Measurements from ENCODE around the gene DNAJC17.

The DNAJC17 gene

DNA sequence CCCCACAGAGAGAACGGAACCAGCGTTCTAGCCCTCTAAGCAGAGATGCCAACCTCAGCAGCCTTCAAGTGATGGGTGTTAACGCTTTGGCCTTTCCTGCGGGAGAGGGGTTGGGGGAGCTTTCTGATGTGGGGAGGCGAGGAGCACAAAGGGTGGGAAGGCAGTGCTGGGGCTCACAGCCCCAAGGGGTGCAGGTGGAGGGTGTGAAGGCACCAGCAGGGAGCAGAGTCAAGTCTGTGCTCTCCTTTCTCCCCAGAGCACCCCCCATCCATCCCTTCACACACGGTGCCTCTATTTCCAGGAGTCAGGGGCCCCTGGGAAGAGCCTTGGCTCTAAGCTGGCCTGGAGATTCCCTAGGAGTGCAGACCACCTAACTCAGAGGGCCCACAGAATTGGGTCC lies 33.4 kb downstream of the DNAJC17 start:
- TF ChIP-seq, protein P1, sequence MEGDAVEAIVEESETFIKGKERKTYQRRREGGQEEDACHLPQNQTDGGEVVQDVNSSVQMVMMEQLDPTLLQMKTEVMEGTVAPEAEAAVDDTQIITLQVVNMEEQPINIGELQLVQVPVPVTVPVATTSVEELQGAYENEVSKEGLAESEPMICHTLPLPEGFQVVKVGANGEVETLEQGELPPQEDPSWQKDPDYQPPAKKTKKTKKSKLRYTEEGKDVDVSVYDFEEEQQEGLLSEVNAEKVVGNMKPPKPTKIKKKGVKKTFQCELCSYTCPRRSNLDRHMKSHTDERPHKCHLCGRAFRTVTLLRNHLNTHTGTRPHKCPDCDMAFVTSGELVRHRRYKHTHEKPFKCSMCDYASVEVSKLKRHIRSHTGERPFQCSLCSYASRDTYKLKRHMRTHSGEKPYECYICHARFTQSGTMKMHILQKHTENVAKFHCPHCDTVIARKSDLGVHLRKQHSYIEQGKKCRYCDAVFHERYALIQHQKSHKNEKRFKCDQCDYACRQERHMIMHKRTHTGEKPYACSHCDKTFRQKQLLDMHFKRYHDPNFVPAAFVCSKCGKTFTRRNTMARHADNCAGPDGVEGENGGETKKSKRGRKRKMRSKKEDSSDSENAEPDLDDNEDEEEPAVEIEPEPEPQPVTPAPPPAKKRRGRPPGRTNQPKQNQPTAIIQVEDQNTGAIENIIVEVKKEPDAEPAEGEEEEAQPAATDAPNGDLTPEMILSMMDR (IDR thresholded peaks at IDR 0.05; ENCODE audit: insufficient read depth, low read depth, low read length, missing control alignments) = no peak
- DNase-seq (ENCODE audit: low read depth) = no peak
- no peak overlapping the region for H3K4me3 ChIP-seq (ENCODE audit: low read length)

DNA sequence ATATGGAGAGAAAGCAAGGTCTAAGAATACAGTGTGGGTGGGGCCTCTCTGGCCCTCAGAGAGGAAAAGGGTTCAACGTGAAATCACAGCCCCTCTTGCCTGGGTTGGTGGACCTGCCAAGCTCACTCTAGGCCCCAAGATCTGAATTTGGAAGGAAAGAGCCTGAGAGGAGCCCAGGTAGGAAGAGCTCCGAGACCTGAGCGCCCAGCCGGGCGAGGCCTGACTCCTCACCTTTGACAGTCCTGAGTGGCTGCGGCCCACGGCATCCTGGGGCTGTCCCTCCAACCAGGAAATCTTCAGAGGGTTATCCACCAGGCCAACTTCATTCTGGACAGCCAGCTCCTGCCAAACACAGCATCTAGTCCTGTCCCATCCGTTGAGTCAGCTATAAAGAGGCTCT lies 33.8 kb downstream of the DNAJC17 start:
- no peak for DNase-seq (ENCODE audit: low read depth)
- TF ChIP-seq, protein P1 (IDR thresholded peaks at IDR 0.05; ENCODE audit: insufficient read depth, low read depth, low read length, missing control alignments) = no peak
- no peak overlapping the region for H3K4me3 ChIP-seq (ENCODE audit: low read length)

DNA sequence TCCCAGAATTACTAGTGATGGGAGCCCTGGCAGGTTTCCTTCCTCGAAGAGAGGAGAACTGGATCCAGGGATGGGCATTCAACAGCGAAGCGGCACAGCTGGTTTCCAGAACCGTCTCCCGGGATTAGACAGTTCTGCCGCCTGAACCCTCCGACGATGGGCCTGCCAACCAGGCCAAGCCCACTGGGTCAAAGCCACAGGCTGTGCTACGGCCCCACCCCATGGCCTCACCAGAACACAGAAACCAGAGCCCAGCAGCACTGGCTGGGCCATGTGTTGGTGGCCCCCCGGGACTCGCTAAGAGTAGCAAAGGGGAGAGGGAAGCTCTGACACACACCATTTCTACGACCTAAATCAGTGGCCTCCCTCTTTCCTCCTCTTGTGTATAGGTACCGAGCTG lies 35.3 kb downstream of the DNAJC17 start:
- TF ChIP-seq, protein P1 (IDR thresholded peaks at IDR 0.05; ENCODE audit: insufficient read depth, low read depth, low read length, missing control alignments) = no peak
- no peak overlapping the region for H3K4me3 ChIP-seq (ENCODE audit: low read length)
- DNase-seq (ENCODE audit: low read depth) = no peak

GRCh38 chr15:40771242-40771641 lies 36.0 kb downstream of the DNAJC17 start:
- TF ChIP-seq, protein P1 (IDR thresholded peaks at IDR 0.05; ENCODE audit: insufficient read depth, low read depth, low read length, missing control alignments) = no peak
- no peak overlapping the region for H3K4me3 ChIP-seq (ENCODE audit: low read length)
- no peak for DNase-seq (ENCODE audit: low read depth)

DNA sequence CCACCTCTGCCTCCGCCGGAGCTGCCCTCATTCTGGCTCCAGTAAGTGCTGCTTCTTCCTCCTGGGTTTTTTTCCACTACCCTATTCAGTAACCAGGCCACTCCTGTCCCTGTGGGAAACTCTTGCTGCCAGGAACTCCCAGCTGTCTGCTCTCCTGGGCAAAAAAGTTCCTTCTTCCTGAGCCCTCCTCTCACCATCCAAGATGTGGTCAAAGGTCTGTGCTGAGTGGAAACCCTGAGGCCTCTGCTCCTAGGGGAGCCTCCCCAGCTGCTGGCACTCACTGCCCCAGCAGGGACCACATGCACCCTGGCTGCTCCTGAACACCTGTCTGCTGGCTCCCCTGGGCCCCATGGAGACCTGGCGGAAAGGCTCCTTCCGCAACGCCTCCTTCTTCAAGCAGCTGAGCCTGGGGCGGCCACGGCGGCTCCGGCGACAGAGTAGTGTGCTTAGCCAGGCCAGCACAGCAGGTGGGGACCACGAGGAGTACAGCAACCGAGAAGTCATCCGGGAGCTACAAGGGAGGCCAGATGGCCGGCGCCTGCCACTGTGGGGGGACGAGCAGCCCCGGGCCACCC lies 37.0 kb downstream of the DNAJC17 start:
- peak overlapping the region; percentile 34 for H3K4me3 ChIP-seq (ENCODE audit: low read length)
- TF ChIP-seq, protein P1 (IDR thresholded peaks at IDR 0.05; ENCODE audit: insufficient read depth, low read depth, low read length, missing control alignments) = no peak
- no peak for DNase-seq (ENCODE audit: low read depth)

DNA sequence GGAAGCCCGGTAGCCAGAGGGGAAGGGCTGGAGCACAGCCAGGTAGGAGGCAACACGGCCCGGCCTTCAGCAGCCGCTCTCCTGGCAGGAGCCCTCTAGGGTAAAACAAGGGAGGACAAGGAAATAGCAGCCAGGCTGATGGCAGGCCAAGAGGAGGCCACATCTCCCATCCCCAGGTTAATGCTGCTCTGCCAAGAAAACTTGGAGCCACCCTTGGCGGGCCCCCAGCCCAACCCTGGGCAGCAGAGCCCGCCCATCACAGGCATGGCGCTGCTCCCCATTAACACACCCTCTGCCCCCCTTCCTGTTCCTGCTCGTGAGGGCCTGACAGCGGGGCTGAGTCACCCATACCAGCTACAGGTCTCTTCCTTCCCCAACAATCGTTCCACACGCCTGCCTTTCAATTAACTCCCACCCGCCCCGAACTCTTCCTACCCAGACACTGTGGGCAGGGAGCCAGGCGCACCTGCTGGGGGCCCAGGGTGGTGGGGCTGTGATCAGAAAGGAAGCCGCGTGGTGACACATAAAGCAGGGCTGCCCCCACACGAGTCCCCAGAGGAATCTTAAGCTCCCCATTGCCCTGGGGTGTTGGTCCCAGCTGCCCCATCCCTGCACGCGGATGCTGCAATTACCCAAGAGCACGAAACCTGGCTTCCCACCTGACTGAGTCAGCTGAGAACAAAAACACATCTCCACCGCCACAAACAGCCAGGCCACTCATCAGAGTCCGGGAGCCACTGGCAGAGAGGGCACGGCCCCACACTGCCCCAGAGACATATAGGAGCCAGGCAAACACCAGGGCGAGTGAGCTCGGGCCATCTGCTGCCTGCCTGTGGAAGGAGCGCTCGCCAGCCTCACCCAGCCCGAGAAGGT lies 37.8 kb downstream of the DNAJC17 start, which contains the start of gene C15orf62:
C15orf62 (plus strand) TSS at position 707 of the 873 bp plus-strand sequence. CDS start 516 bp downstream, outside the sequence.
- peak; percentile 95 for DNase-seq (ENCODE audit: low read depth)

More for the DNA sequence above, 37.8 kb downstream of the DNAJC17 start, which contains the start of gene C15orf62:
- TF ChIP-seq, protein P1 (IDR thresholded peaks at IDR 0.05; ENCODE audit: insufficient read depth, low read depth, low read length, missing control alignments) = no peak
- peak within 1 kb of the TSS; percentile 34 for H3K4me3 ChIP-seq (ENCODE audit: low read length)
